BLaER1 treated with 17β-estradiol and CSF1 and Interleukin-3, amounts not matched to agents 10 nM and 100 nM (cell line): ENCODE results near the gene ESPN.
A peak's percentile ranks its signal among the peaks of the same experiment; 100 is the strongest.
"Not testable (repeated sequence)": the region's sequence is repeated elsewhere in the genome, so short reads cannot be mapped to it uniquely, and the experiment has no call there.

Experiments used
- H3K27ac ChIP-seq, 11 experiments: shearing (Covaris generic); formaldehyde crosslinking; 2 replicates each; pipeline ENCODE4 v1.8.1; 2022
- H3K27me3 ChIP-seq, 11 experiments: shearing (Covaris generic); formaldehyde crosslinking; 2 replicates each; pipeline ENCODE4 v1.8.1; 2022
- H3K36me3 ChIP-seq, 11 experiments: shearing (Covaris generic); formaldehyde crosslinking; 2 replicates each; pipeline ENCODE4 v1.8.1; 2022
- H3K4me1 ChIP-seq, 10 experiments: shearing (Covaris generic); formaldehyde crosslinking; 2 replicates each; pipeline ENCODE4 v1.8.1; 2022
- H3K4me2 ChIP-seq, 11 experiments: shearing (Covaris generic); formaldehyde crosslinking; 2 replicates each; pipeline ENCODE4 v1.8.1; 2022
- H3K4me3 ChIP-seq, 10 experiments: shearing (Covaris generic); formaldehyde crosslinking; 2 replicates each; pipeline ENCODE4 v1.8.1; 2022
- H3K9ac ChIP-seq, 11 experiments: shearing (Covaris generic); formaldehyde crosslinking; 2 replicates each; pipeline ENCODE4 v1.8.1; 2022
- H3K9me3 ChIP-seq, 11 experiments: shearing (Covaris generic); formaldehyde crosslinking; replicated peaks in 1 of 11; 2 replicates each; pipeline ENCODE4 v1.8.1; 2022
- H4K20me1 ChIP-seq, 11 experiments: shearing (Covaris generic); formaldehyde crosslinking; 2 replicates each; pipeline ENCODE4 v1.8.1; 2022
- Cebpa-rat ChIP-seq, 11 experiments: shearing (Covaris generic); IDR thresholded peaks; 2 replicates each; pipeline ENCODE4 v1.8.1; 2022

ESPN gene

DNA sequence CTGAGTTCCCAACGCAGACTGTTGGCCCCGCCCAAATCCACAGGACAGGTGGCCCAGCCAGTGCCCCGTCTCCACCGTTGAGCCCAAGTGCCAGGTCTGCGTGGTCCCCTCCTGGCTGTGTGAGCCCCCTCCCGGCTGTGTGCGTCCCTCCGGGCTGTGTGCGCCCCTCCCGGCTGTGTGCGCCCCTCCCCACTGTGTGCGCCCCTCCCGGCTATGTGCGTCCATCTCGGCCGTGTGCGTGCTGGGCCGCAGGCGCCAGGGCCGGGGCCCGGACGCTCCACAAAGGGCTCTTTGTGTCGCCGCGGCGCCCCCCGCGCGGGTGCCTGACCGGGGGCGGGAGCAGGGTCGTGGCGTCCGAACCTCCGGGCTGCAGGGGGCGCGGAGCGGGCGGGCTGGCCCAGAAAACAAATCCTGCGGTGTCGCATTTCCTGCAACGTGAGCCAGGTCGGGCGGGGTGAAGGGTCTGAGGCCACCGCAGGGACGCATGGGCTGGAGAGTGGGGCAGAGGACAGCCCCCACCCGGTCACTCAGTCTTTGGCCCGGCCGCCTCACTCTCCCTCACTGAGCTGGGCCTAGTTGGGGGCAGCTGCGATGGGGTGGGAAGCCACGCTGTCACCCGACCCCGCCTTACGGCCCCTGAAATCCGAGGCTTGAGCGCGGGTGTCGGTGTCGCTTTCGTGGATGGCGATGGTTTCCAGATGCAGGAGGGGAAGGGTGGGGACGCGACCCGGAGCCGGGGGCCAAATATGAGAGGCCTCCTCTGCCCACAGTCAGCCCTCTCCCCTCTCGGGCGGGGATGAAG, 22.6 kb downstream of the ESPN start:
- H3K9me3 ChIP-seq, result no peaks in the 10 kb centered on the region
- H3K27ac ChIP-seq, result no peak overlapping the region
- peaks cover 84 to 99% (median 99%) of the 10 kb centered on the region in 11 experiments for H3K27me3 ChIP-seq
- peaks cover 0 to 80% (median 34%) of the 10 kb centered on the region in 11 experiments; a peak in 17 of 22 replicates for H4K20me1 ChIP-seq
- peaks cover 19 to 36% (median 27%) of the 10 kb centered on the region in 10 experiments; a peak in 19 of 20 replicates for H3K4me1 ChIP-seq
- H3K4me2 ChIP-seq, result peak overlapping the region; percentile 35 to 77 (median 66); a peak in 21 of 22 replicates
- H3K4me3 ChIP-seq, result peak overlapping the region in 8 of 10 experiments; percentile 16 to 58 (median 39); a peak in 11 of 20 replicates
- TF ChIP-seq Cebpa-rat (IDR thresholded peaks at IDR 0.05), result no peak
- H3K36me3 ChIP-seq, result no peaks in the 10 kb centered on the region
- peak overlapping the region in 2 of 11 experiments; percentile 2 to 26; a peak in 2 of 22 replicates for H3K9ac ChIP-seq

DNA sequence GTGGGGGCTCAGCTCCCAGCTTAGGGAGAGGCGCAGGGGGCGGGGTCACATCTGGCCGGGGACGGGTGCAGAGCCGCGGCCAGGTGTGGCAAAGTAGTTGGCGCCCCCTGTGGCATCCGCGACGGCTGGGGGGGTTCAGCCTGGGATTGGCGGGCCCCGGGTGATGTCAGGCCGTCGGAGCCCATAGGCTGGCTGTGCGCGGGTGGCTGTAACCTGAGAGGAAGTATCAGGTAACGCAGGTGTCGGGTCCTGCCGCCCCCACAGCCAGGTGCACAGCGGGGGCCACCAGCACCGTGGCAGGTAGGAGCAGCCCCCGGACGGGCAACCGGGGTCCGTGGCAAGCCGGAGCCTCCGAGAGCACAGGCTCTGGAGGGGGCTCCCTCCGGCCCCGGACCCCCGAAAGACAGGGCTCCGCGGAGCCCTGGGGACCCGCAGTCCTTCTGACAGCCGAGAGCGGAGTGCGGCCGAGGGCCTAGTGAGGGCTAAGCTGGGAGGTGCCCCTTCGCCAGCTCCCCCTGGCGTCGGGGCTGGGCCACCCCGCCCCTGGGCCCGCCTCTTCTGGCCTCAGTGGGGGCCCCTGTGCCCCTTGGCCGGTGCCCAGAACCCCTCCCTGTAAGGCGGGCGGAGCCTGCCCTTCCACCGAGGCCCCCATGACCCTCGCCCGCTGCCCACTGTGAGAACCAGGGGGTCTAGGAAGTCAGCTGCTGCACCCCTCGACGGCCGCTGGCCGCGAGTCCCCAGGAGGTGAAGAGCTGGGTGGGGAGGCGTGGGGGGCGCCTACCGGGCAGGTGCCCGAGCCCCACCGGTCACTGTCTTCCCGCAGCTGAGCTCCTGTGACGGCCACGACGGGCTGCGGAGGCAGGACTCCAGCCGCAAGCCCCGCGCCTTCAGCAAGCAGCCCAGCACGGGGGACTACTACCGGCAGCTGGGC, 23.5 kb downstream of the ESPN start:
- Histone ChIP-seq H3K4me2 (peak overlapping the region; percentile 57 to 77 (median 66)), H3K4me3 (peak overlapping the region in 8 of 10 experiments; percentile 16 to 53 (median 34); a peak in 13 of 20 replicates), H3K4me1 (peaks cover 19 to 36% (median 27%) of the 10 kb centered on the region in 10 experiments; a peak in 19 of 20 replicates)

DNA sequence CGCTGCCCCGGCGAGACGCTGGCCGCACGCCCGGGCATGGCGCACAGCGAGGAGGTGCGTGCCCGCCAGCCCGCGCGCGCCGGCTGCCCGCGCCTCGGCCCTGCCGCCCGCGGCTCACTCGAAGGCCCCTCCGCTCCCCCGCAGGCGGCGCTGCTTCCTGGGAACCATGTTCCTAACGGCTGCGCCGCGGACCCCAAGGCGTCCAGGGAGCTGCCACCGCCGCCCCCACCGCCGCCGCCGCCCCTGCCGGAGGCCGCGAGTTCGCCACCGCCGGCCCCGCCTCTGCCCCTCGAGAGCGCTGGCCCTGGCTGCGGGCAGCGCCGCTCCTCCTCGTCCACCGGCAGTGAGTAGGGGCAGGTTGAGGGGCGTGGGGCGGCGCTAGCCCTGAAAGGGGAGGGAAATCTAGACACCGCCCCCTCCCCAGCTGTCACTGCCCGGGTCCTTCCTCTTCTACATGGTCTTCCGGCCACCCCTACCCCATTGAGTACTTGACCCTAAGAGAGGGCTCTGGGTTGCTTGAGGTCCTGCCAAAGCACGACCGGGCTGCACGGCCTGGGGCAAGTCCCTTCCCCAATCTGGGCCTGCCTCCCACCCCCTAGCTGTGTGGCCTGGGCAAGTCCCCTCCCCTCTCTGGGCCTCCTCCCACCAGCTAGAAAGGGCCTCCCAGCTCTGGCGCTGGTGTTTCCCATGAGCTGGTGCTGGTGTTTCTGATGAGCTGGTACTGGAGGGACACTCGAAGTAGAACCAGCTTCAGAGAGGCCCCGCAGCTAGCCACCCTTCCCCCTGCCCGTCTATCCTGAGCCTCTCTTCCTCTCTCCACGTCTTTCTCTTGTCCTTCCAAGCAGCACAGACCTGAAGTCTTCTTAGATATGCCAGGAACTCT, 24.4 kb downstream of the ESPN start:
- no peak overlapping the region for H3K27ac ChIP-seq
- no peaks in the 10 kb centered on the region for H3K36me3 ChIP-seq
- peaks cover 0 to 72% (median 34%) of the 10 kb centered on the region in 11 experiments; a peak in 17 of 22 replicates for H4K20me1 ChIP-seq
- TF ChIP-seq Cebpa-rat (IDR thresholded peaks at IDR 0.05), result no peak
- H3K4me3 ChIP-seq, result peak overlapping the region in 7 of 10 experiments; percentile 3 to 53 (median 36); a peak in 10 of 20 replicates
- no peak overlapping the region for H3K9ac ChIP-seq
- H3K4me1 ChIP-seq, result peaks cover 19 to 29% (median 23%) of the 10 kb centered on the region in 10 experiments; a peak in 19 of 20 replicates
- peaks cover 91 to 100% (median 99%) of the 10 kb centered on the region in 11 experiments for H3K27me3 ChIP-seq
- H3K4me2 ChIP-seq, result peak overlapping the region; percentile 48 to 77 (median 61); a peak in 21 of 22 replicates
- H3K9me3 ChIP-seq, result no peaks in the 10 kb centered on the region

More for the DNA sequence above, 23.5 kb downstream of the ESPN start:
- no peak for TF ChIP-seq Cebpa-rat (IDR thresholded peaks at IDR 0.05)
- Histone ChIP-seq H3K9ac (no peak overlapping the region), H3K27ac (no peak overlapping the region), H3K9me3 (no peaks in the 10 kb centered on the region), H3K36me3 (no peaks in the 10 kb centered on the region), H3K27me3 (peaks cover 91 to 100% (median 99%) of the 10 kb centered on the region in 11 experiments), H4K20me1 (peaks cover 0 to 76% (median 34%) of the 10 kb centered on the region in 11 experiments; a peak in 17 of 22 replicates)

DNA sequence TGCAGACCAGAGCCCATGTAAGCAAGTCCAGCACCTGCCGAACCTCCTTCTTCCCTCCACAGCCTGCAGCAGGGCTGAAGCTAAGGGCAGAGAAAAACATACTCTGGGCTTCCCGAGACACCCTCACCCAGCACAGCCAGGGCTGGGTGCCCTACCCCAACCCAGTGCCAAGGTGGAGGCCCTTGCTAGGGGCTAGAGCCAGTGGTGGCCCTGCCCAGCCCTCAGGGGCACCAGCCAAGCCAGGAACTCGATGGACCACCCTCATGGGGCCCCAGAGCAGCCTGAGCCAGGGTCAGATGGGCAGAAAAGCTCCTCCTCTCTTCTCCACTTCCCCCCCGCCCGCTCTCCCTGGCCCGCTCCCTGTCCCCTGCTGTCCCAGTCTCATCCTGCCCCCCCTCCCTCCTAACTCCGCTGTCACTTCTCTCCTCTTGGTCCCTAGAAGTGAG, 25.5 kb downstream of the ESPN start:
- H3K9ac ChIP-seq, result no peak overlapping the region

DNA sequence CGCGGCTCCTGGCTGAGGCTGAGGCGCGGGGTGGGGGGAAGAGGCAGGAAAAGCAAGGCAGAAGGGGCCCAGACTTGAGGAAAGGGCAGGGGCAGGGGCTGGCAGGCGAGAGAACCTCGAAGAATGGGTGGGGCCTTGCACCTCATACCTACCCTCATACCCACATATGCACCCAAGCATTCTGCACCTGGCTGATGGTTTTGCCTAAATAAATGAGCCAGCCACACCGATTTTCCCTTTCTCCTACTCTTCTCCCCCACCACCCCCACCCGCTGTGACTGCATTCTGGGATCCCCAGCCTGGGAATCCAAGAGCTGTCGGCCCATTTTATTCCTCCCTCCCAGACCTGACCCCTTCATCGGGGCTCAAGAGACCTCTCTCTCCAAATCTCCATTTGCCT, 25.9 kb downstream of the ESPN start:
- peaks cover 0 to 76% (median 38%) of the 10 kb centered on the region in 11 experiments; a peak in 17 of 22 replicates for H4K20me1 ChIP-seq
- not testable (repeated sequence) for H3K4me3 ChIP-seq, H3K9ac ChIP-seq, H3K27ac ChIP-seq, H3K36me3 ChIP-seq, H3K4me2 ChIP-seq, H3K9me3 ChIP-seq
- peaks cover 95 to 100% (median 99%) of the 10 kb centered on the region in 11 experiments for H3K27me3 ChIP-seq
- peaks cover 19 to 29% (median 23%) of the 10 kb centered on the region in 10 experiments; a peak in 19 of 20 replicates for H3K4me1 ChIP-seq

More for the DNA sequence above, 25.5 kb downstream of the ESPN start:
- TF ChIP-seq Cebpa-rat (IDR thresholded peaks at IDR 0.05), result no peak
- H3K27ac ChIP-seq, result no peak overlapping the region
- H3K36me3 ChIP-seq, result no peaks in the 10 kb centered on the region
- peaks cover 19 to 29% (median 23%) of the 10 kb centered on the region in 10 experiments; a peak in 19 of 20 replicates for H3K4me1 ChIP-seq
- H3K4me2 ChIP-seq, result no peak overlapping the region
- no peak overlapping the region for H3K4me3 ChIP-seq
- peaks cover 91 to 100% (median 99%) of the 10 kb centered on the region in 11 experiments for H3K27me3 ChIP-seq
- H4K20me1 ChIP-seq, result peaks cover 0 to 72% (median 38%) of the 10 kb centered on the region in 11 experiments; a peak in 17 of 22 replicates
- H3K9me3 ChIP-seq, result peaks cover 0 to 6% (median 0%) of the 10 kb centered on the region in 11 experiments; a peak in 3 of 22 replicates

DNA sequence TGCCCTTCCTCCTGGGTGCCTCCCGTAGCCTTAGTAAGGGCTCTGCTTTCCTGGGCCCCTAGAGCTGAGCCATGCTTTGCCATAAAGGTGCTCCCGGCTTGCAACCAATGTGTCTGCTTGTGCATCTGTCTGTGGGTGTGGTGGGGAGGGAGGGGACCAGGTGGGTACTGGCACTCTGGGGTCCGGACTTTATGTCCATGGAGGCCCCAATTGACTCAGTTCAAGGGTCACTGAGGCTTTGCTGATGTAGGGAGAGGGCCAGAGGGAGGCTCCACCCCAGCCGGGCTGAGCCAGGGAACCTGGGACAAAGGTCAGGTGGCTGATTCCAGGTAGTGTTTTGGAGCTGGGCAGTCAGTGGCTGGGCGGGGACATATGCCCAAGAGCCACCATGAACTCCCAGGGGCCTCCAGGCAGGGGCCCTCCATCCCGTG, 26.4 kb downstream of the ESPN start:
- Histone ChIP-seq H3K4me2 (no peak overlapping the region), H3K9ac (no peak overlapping the region), H3K27ac (no peak overlapping the region), H3K36me3 (no peaks in the 10 kb centered on the region), H4K20me1 (peaks cover 0 to 79% (median 38%) of the 10 kb centered on the region in 11 experiments; a peak in 17 of 22 replicates), H3K9me3 (peaks cover 0 to 11% (median 0%) of the 10 kb centered on the region in 11 experiments; a peak in 4 of 22 replicates), H3K4me3 (no peak overlapping the region), H3K4me1 (peaks cover 19 to 29% (median 23%) of the 10 kb centered on the region in 10 experiments; a peak in 19 of 20 replicates), H3K27me3 (peaks cover 97 to 100% (median 100%) of the 10 kb centered on the region in 11 experiments)
- no peak for TF ChIP-seq Cebpa-rat (IDR thresholded peaks at IDR 0.05)

DNA sequence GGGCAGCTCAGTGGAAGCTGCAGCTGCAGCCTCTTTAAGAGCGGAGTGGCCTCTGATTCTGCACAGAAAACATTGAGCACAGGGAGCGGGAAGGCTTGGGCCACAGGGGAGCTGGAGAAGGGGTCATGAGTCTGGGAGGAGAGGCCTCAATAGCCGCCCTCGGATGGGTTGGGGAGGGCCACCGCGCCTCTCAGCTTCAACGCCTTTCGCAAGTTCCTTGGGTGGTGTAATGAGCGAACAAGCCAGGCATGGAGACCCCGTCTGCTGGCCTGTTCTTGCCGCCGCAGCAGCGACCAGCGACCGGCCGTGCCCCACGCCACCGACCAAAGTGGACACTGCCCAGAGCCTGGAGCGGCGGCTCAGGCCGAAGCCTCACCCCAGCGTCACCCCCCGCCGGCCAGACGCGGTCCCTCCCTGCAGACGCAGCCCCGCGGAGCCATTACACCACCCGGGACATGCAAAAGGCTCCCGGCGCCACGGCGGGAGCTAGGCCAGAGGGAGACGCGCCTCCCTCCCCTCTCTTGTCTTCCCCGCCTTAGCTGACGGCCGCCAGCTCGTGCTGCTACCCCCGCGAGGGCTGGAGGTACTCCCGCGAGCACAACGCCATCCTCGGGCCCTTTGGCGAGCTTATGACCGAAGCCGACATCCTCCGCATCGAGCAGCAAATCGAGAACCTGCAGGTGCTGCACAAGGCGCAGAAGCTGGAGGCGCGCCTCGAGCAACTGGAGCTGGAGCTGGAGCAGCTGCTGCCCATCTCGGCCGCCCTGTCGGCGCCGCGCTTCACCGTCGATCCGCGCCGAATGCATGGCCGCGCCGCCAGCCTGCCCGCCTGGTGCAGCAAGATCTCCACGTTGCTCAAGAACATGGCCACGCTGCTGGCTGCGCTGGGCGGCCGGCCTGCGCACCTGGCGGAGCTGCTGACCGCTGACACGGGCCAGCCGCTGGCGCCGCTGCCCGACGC, 29.6 kb downstream of the ESPN start:
- peaks cover 0 to 63% (median 11%) of the 10 kb centered on the region in 11 experiments; a peak in 15 of 22 replicates for H4K20me1 ChIP-seq
- H3K4me1 ChIP-seq, H3K27ac ChIP-seq, H3K4me2 ChIP-seq, H3K9ac ChIP-seq, H3K4me3 ChIP-seq, H3K36me3 ChIP-seq: not testable (repeated sequence)
- H3K9me3 ChIP-seq, result peaks cover 0 to 11% (median 0%) of the 10 kb centered on the region in 11 experiments; a peak in 4 of 22 replicates
- peaks cover 83 to 93% (median 91%) of the 10 kb centered on the region in 11 experiments for H3K27me3 ChIP-seq
